Naive thymus-derived CD4-positive, alpha-beta T cell (primary cell): ENCODE results near the gene PIK3CD. TPM values are rescaled to one million over a fixed set of nuclear protein-coding genes. Genes with fewer than 3 reads are reported as not detected.

ENCODE experiments used
- ATAC-seq: fragments of 150-1000 bp; cut with Tn5 transposase; 2 replicates; pipeline ENCODE4 v1.10.0; 2021; ENCODE audit warnings: mild to moderate bottlenecking, moderate library complexity
- CTCF ChIA-PET: fragments of 350-600 bp; sonication (Branson Sonifier 250); formaldehyde crosslinking; loops from one replicate; lab custom pipeline; 2021; ENCODE audit warnings: antibody characterized with exemption; lab: Charles Lee
- POLR2A ChIA-PET: fragments of 350-600 bp; sonication (Branson Sonifier 250); formaldehyde crosslinking; loops from one replicate; lab custom pipeline; 2021; ENCODE audit warnings: antibody characterized with exemption, inconsistent platforms; lab: Charles Lee
- DNase-seq, 9 donors: peaks; one replicate each; pipeline versions ENCODE4 v3.0.0 to v3.0.0-alpha.2; 2020 to 2022; ENCODE audit warnings: mixed read lengths in 1 of 9
- H3K27ac ChIP-seq: one replicate; pipeline ENCODE4 v1.7.0; 2013; ENCODE audit warnings: mild to moderate bottlenecking, low read depth, low read length, moderate library complexity
- H3K27me3 ChIP-seq, 2 donors: one replicate each; pipeline ENCODE4 v1.7.0; 2013; ENCODE audit warnings: low read length in 2 of 2, mild to moderate bottlenecking in 2 of 2, moderate library complexity in 2 of 2; ENCODE audit not compliant: control insufficient read depth in 2 of 2, insufficient read depth in 2 of 2
- H3K36me3 ChIP-seq, 3 experiments: 1 replicate in 2 of 3; 2 replicates in 1 of 3; pipeline ENCODE4 v1.7.0; 2013; ENCODE audit warnings: low read length in 3 of 3, mild to moderate bottlenecking in 3 of 3, moderate library complexity in 1 of 3; ENCODE audit not compliant: insufficient read depth in 3 of 3, control insufficient read depth in 2 of 3
- H3K4me1 ChIP-seq, 2 donors: one replicate each; pipeline ENCODE4 v1.7.0; 2013; ENCODE audit warnings: low read length in 2 of 2, mild to moderate bottlenecking in 2 of 2, moderate library complexity in 1 of 2; ENCODE audit not compliant: control insufficient read depth in 2 of 2, insufficient read depth in 2 of 2
- H3K4me3 ChIP-seq: 2 replicates; pipeline ENCODE4 v1.7.0; 2013; ENCODE audit warnings: mild to moderate bottlenecking, low read length
- H3K9me3 ChIP-seq, 3 experiments: 1 replicate in 2 of 3; 2 replicates in 1 of 3; pipeline ENCODE4 v1.7.0; 2013; ENCODE audit warnings: low read length in 3 of 3; ENCODE audit not compliant: control insufficient read depth in 2 of 3
- H3K27ac Mint-ChIP-seq, 9 donors: one replicate each; pipeline ENCODE4 v1.8.0; 2020 to 2022; ENCODE audit warnings: mixed read lengths in 9 of 9, mild to moderate bottlenecking in 8 of 9, moderate library complexity in 5 of 9, inconsistent platforms in 2 of 9
- H3K27me3 Mint-ChIP-seq, 5 donors: one replicate each; pipeline ENCODE4 v1.8.0; 2021 to 2022; ENCODE audit warnings: mixed read lengths in 5 of 5, mild to moderate bottlenecking in 1 of 5
- H3K36me3 Mint-ChIP-seq, 5 donors: one replicate each; pipeline ENCODE4 v1.8.0; 2020 to 2022; ENCODE audit warnings: mixed read lengths in 5 of 5, mild to moderate bottlenecking in 3 of 5, inconsistent platforms in 1 of 5
- H3K4me1 Mint-ChIP-seq, 7 donors: one replicate each; pipeline ENCODE4 v1.8.0; 2020 to 2022; ENCODE audit warnings: mixed read lengths in 7 of 7, mild to moderate bottlenecking in 3 of 7, inconsistent platforms in 1 of 7
- H3K4me3 Mint-ChIP-seq, 10 donors: one replicate each; pipeline ENCODE4 v1.8.0; 2020 to 2022; ENCODE audit warnings: mild to moderate bottlenecking in 10 of 10, mixed read lengths in 10 of 10, moderate library complexity in 6 of 10, inconsistent platforms in 2 of 10
- H3K9me3 Mint-ChIP-seq, 11 donors: one replicate each; pipeline ENCODE4 v1.8.0; 2020 to 2022; ENCODE audit warnings: mixed read lengths in 11 of 11, mild to moderate bottlenecking in 4 of 11, inconsistent platforms in 1 of 11, moderate library complexity in 1 of 11
- intact Hi-C, 2 donors: fragments of 100-400 bp; cut with micrococcal nuclease; formaldehyde crosslinking; loops; one replicate each; pipeline ENCODE4 v1.15.1; 2023
- polyA plus RNA-seq, 2 donors: library from polyadenylated mRNA; unstranded; fragments of 300-500 nt; fragmentation: Illumina TruSeq; gene quantifications; one replicate each; pipeline ENCODE4 v1.2.3, GENCODE V29; 2021
- total RNA-seq, 6 experiments: library from RNA in 5 of 6; stranded (reverse) in 5 of 6; gene quantifications; 1 replicate in 5 of 6; 2 replicates in 1 of 6; pipeline ENCODE4 v1.2.3 and lab custom pipeline; 2021 to 2026

PIK3CD gene
- total and polyA plus RNA-seq, 7 experiments from 2014 or later = 74.9 to 313 (median 280) TPM

GRCh38 chr1:9732123-9732971, 80.8 kb downstream of the PIK3CD start:
- POLR2A ChIA-PET = interaction anchor here (1.1 to 13.7 kb wide), 3 partner anchors 16 to 103 kb away, joined by 3 to 192 read pairs (median 159); no protein-coding TSS in a partner anchor
- Histone ChIP-seq H3K4me1 (peaks cover 20 to 49% of the 10 kb centered on the region in 2 donors), H3K36me3 (peaks cover 13 to 75% (median 31%) of the 10 kb centered on the region in 3 experiments), H3K27ac (no peak overlapping the region), H3K4me3 (no peak overlapping the region), H3K9me3 (no peaks in the 10 kb centered on the region), H3K27me3 (no peaks in the 10 kb centered on the region)
- Mint-ChIP-seq H3K27me3 (no peaks in the 10 kb centered on the region), H3K27ac (peak overlapping the region; percentile 66 to 94 (median 86)), H3K9me3 (peaks cover 0 to 27% (median 0%) of the 10 kb centered on the region in 11 donors), H3K4me3 (peak overlapping the region in 5 of 10 donors; percentile 14 to 71 (median 70)), H3K4me1 (peaks cover 37 to 86% (median 66%) of the 10 kb centered on the region in 7 donors), H3K36me3 (peaks cover 9 to 68% (median 47%) of the 10 kb centered on the region in 5 donors)
- CTCF ChIA-PET = no interaction called here
- intact Hi-C loops = no loop called here
- no peak for DNase-seq
- ATAC-seq = no peak

- peak overlapping the region; percentile 47 to 93 (median 84) for H3K27ac Mint-ChIP-seq
- POLR2A ChIA-PET = interaction anchor here (0.5 to 10.3 kb wide), 4 partner anchors 16 to 758 kb away, joined by 3 to 192 read pairs (median 3); no protein-coding TSS in a partner anchor
- peaks cover 0 to 30% (median 0%) of the 10 kb centered on the region in 11 donors for H3K9me3 Mint-ChIP-seq
- peaks cover 12 to 48% of the 10 kb centered on the region in 2 donors for H3K4me1 ChIP-seq
- ATAC-seq (no peak), DNase-seq (no peak)
- no peak overlapping the region for H3K27ac ChIP-seq
- CTCF ChIA-PET = interaction anchor here (0.5 kb wide), 1 partner anchor 17 kb away, joined by 6 read pairs; no protein-coding TSS in a partner anchor
- peak overlapping the region in 4 of 10 donors; percentile 33 to 71 (median 48) for H3K4me3 Mint-ChIP-seq
- H3K27me3 ChIP-seq = no peaks in the 10 kb centered on the region
- intact Hi-C loops = no loop called here
- no peak overlapping the region for H3K4me3 ChIP-seq
- no peaks in the 10 kb centered on the region for H3K27me3 Mint-ChIP-seq
- peaks cover 33 to 86% (median 64%) of the 10 kb centered on the region in 7 donors for H3K4me1 Mint-ChIP-seq
- no peaks in the 10 kb centered on the region for H3K9me3 ChIP-seq
- H3K36me3 ChIP-seq = peaks cover 13 to 77% (median 27%) of the 10 kb centered on the region in 3 experiments
- H3K36me3 Mint-ChIP-seq = peaks cover 9 to 61% (median 47%) of the 10 kb centered on the region in 5 donors
Observed at GRCh38 chr1:9733160-9733789, 81.7 kb downstream of the PIK3CD start.

DNA sequence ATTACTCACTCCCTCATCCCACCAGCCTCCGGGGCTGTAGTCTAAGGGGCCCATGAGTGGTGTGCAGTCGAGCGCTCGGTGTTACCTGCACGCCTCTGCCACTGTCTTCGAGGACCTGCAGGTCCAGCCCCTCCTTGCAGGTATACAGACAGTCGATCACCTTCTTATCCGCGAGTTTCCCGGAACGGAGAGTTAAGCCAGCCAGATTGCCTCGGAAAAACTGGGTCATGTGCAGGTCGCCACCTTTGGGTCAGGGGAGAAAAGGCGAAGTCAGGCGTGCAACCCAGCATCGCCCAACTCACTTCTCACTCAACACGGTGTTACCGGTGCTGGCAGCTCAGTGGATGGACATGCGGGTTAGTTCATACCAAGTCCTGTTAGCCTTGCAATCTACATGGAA, 84.3 kb downstream of the PIK3CD start:
- H3K27me3 Mint-ChIP-seq = no peaks in the 10 kb centered on the region
- DNase-seq (no peak), ATAC-seq (no peak)
- Histone ChIP-seq H3K4me3 (no peak overlapping the region), H3K36me3 (peaks cover 21 to 84% (median 32%) of the 10 kb centered on the region in 3 experiments), H3K27ac (peak overlapping the region; percentile 15), H3K27me3 (no peaks in the 10 kb centered on the region), H3K4me1 (peaks cover 0 to 22% of the 10 kb centered on the region in 2 donors), H3K9me3 (no peaks in the 10 kb centered on the region)
- intact Hi-C loops = no loop called here
- peaks cover 14 to 65% (median 46%) of the 10 kb centered on the region in 7 donors for H3K4me1 Mint-ChIP-seq
- peaks cover 0 to 27% (median 0%) of the 10 kb centered on the region in 11 donors for H3K9me3 Mint-ChIP-seq
- CTCF ChIA-PET = no interaction called here
- POLR2A ChIA-PET = interaction anchor here (1.0 to 3.8 kb wide), 4 partner anchors 10 to 19 kb away, joined by 3 to 16 read pairs (median 8); no protein-coding TSS in a partner anchor
- peak overlapping the region in 2 of 10 donors; percentile 4 to 50 for H3K4me3 Mint-ChIP-seq
- H3K27ac Mint-ChIP-seq = peak overlapping the region in 5 of 9 donors; percentile 49 to 83 (median 57)
- H3K36me3 Mint-ChIP-seq = peaks cover 5 to 54% (median 44%) of the 10 kb centered on the region in 5 donors

- H3K36me3 ChIP-seq = peaks cover 25 to 84% (median 36%) of the 10 kb centered on the region in 3 experiments
- DNase-seq = no peak
- Mint-ChIP-seq H3K9me3 (peaks cover 0 to 26% (median 0%) of the 10 kb centered on the region in 11 donors), H3K27ac (peak overlapping the region in 5 of 9 donors; percentile 9 to 77 (median 52)), H3K4me3 (peak overlapping the region in 2 of 10 donors; percentile 19 to 50), H3K27me3 (no peaks in the 10 kb centered on the region), H3K36me3 (peaks cover 5 to 56% (median 42%) of the 10 kb centered on the region in 5 donors), H3K4me1 (peaks cover 13 to 60% (median 42%) of the 10 kb centered on the region in 7 donors)
- no peaks in the 10 kb centered on the region for H3K27me3 ChIP-seq
- CTCF ChIA-PET = no interaction called here
- POLR2A ChIA-PET = interaction anchor here (1.0 to 3.8 kb wide), 3 partner anchors 10 to 20 kb away, joined by 3 to 16 read pairs (median 11); no protein-coding TSS in a partner anchor
- H3K4me3 ChIP-seq = no peak overlapping the region
- peak overlapping the region; percentile 15 for H3K27ac ChIP-seq
- no peak for ATAC-seq
- intact Hi-C loops = no loop called here
- peaks cover 0 to 20% of the 10 kb centered on the region in 2 donors for H3K4me1 ChIP-seq
- H3K9me3 ChIP-seq = no peaks in the 10 kb centered on the region
Observed at GRCh38 chr1:9736241-9736640, 84.7 kb downstream of the PIK3CD start.

- peak overlapping the region in 6 of 10 donors; percentile 12 to 52 (median 19) for H3K4me3 Mint-ChIP-seq
- peaks cover 5 to 55% (median 38%) of the 10 kb centered on the region in 5 donors for H3K36me3 Mint-ChIP-seq
- Histone ChIP-seq H3K36me3 (peaks cover 25 to 84% (median 37%) of the 10 kb centered on the region in 3 experiments), H3K4me1 (peaks cover 0 to 20% of the 10 kb centered on the region in 2 donors), H3K27me3 (no peaks in the 10 kb centered on the region), H3K4me3 (no peak overlapping the region), H3K27ac (no peak overlapping the region), H3K9me3 (no peaks in the 10 kb centered on the region)
- H3K27me3 Mint-ChIP-seq = no peaks in the 10 kb centered on the region
- ChIA-PET CTCF (no interaction called here), POLR2A (interaction anchor here (0.9 to 3.8 kb wide), 3 partner anchors 16 to 108 kb away, joined by 3 to 16 read pairs (median 11); no protein-coding TSS in a partner anchor)
- ATAC-seq (no peak), DNase-seq (no peak)
- intact Hi-C loops = no loop called here
- H3K9me3 Mint-ChIP-seq = peaks cover 0 to 24% (median 0%) of the 10 kb centered on the region in 11 donors
- peak overlapping the region; percentile 4 to 91 (median 72) for H3K27ac Mint-ChIP-seq
- H3K4me1 Mint-ChIP-seq = peaks cover 12 to 52% (median 34%) of the 10 kb centered on the region in 7 donors
Observed at GRCh38 chr1:9737057-9737456, 85.5 kb downstream of the PIK3CD start.

DNA sequence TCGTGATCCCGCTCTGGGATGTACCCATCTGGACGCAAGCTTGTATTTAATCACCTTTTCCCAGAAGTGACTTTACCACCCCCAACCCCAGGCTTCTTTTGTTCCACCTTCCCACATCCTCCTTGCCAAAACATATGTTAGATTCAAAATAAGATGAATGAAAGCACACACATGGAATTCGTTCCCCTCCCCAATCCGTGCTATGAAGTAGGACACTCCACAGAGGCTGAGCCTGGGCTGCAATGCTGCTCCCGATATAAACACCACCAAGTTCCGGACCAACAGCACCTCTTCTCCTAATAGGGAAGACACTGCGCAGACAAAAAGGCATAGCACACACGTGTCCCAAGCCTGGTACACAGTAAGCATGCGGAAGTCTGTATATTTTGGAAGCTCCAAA, 86.1 kb downstream of the PIK3CD start:
- Mint-ChIP-seq H3K9me3 (peaks cover 0 to 20% (median 0%) of the 10 kb centered on the region in 11 donors), H3K4me3 (peak overlapping the region in 5 of 10 donors; percentile 21 to 66 (median 36)), H3K4me1 (peaks cover 9 to 47% (median 31%) of the 10 kb centered on the region in 7 donors), H3K27ac (peak overlapping the region in 8 of 9 donors; percentile 52 to 91 (median 77)), H3K36me3 (peaks cover 5 to 54% (median 34%) of the 10 kb centered on the region in 5 donors), H3K27me3 (no peaks in the 10 kb centered on the region)
- H3K36me3 ChIP-seq = peaks cover 25 to 83% (median 37%) of the 10 kb centered on the region in 3 experiments
- no peaks in the 10 kb centered on the region for H3K27me3 ChIP-seq
- H3K27ac ChIP-seq = no peak overlapping the region
- CTCF ChIA-PET = no interaction called here
- POLR2A ChIA-PET = interaction anchor here (0.9 to 3.8 kb wide), 4 partner anchors 17 to 112 kb away, joined by 3 to 16 read pairs (median 7); no protein-coding TSS in a partner anchor
- intact Hi-C loops = no loop called here
- no peak overlapping the region for H3K4me3 ChIP-seq
- H3K4me1 ChIP-seq = peaks cover 0 to 20% of the 10 kb centered on the region in 2 donors
- no peaks in the 10 kb centered on the region for H3K9me3 ChIP-seq
- DNase-seq = no peak
- no peak for ATAC-seq
